UCSD-AML1 (cell line): Measurements from ENCODE around the gene RICTOR.
A peak's percentile ranks its signal among the peaks of the same experiment; 100 is the strongest.

Experiments used
- DNase-seq: peaks from one replicate; lab custom pipeline; 2025; ENCODE audit not compliant: unreplicated experiment; lab: John Stamatoyannopoulos, UW

Gene RICTOR

DNA sequence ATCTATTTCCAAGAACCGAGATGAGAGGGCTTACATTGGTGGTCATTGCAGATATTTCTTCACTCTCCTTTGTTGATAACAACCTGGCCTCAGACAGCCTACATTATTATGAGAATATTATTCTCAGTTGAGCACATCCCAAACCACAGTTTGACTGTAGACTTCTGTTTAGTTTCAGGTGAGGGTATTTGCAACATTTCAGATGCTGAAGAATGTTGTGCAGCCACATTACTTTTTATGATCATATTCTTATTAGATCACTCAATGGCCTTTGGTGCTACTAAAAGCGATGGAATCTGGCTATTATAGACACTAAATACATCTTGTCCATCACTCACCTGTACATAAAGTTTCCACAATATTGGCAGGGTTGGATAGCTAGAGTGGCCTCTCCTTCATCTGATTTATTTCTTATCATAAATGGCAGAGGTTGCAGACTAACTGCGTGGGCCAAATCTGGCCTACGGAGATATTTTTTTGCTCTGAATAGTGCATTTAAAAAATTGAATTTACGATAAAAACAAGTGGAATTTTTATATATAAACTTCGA, 26.2 kb upstream of the RICTOR start:
- no peak for DNase-seq

DNA sequence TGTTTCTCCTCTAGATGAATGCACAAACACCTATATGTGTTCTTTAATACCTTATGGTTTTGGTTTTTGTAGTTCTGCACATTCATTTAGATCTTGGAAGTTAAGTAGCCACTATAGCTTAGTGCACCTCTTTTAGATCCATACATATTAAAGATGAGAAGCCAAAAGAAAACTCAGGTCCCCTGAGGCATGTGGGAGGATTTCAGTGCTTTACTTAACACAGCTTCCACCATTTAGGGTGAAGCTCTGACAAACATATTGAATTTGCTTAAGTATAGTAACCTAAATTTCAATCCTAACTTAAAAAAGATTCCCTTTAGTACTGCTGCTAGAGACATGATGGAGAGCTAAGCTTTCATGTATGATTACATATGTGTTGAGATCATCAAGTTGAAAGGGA, 25.6 kb upstream of the RICTOR start:
- no peak for DNase-seq

DNA sequence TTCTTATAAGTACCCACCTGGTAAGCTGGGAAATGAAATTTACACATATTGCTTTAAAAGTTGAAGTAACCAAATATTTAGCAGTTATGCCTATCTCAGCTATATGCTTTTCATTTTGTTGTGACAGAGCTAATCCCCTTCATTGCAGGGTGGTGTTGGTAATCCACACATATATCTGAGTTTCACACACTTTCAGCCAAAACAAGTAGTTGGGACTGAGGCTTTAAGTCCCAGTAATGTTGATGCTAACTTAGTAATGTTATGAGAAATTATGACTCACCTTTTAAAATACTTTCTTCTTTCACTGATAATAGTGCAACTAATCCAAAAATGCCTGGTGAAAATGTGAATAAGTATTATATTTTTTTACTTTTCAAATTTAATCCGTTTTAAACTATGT, 19.2 kb upstream of the RICTOR start:
- no peak for DNase-seq

DNA sequence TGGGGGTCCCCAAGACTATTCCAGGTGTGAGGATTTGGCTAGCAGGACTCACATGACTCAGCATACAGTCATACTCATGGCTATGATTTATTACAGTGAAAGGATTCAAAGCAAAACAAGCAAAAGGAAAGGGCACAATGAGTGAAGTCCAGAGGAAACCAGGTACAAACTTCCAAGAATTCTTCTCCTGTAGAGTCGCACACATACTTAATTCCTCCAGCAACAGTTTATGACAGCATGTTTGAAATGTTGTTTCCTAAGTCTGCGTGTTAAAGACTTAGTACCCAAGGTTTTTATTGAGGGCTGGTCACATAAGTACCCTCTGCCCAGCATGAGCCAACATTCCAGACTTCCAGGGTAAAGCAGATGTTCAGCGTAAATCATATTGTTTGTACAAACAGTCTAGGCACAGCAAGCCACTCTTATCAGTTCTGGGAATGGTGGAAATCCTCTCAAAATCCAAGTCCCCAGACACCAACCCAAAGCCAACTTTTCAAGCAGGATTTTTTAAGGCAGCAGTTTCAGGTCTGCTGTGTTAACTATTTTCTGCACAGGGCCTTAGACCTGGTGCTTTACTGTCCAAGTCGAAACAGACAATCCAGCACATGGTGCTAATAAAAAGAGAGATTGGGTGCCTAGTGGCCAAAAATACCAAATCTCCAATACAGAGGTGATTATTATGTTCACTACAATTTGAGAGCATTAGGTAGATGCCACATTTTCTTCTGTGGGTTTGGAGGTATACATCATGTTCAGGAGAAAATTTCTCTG, 18.6 kb upstream of the RICTOR start:
- DNase-seq, result no peak

DNA sequence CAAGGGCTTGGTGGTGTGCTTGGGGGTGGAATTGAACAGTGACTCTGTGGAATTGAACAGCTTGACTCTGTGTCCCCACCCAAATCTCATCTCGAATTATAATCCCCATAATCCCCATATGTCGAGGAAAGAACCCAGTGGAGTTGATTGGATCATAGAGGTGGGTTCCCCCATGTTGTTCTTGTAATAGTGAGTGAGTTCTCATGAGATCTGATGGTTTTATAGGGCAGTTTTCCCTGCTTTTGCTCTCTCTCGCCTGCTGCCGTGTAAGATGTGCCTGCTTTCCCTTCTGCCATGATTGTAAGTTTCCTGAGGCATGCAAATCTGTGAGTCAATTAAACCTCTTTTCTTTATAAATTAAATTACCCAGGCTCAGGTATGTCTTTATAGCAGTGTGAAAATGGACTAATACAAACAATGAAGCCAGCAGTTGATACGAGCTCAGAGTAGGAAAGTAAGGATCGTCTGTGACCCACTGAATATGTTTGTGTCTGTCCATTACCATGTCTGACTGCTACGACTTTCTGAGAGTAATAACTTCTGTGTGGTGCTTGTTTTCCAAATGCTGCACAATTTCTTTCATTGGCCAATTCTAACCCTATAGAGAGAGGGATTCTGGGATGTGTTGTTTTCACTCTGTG, 17.9 kb upstream of the RICTOR start:
- no peak for DNase-seq

DNA sequence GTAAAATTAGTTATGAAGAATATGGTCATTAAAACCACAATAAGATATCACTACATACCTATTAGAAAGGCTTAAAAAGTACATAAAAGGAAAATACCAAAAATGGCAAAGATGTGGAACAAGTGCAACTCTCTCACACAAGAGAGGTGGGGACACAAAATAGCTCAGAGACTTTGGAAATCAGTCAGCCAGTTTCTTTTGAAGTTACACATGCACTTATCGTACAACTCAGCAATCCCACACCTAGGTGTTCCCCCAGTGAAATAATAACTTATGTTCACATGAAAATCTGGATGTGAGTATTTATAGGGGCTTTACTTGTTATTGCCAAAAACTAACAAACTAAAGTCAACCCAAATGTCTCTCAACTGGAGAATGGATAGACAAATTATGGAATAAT, 9.8 kb upstream of the RICTOR start:
- no peak for DNase-seq

DNA sequence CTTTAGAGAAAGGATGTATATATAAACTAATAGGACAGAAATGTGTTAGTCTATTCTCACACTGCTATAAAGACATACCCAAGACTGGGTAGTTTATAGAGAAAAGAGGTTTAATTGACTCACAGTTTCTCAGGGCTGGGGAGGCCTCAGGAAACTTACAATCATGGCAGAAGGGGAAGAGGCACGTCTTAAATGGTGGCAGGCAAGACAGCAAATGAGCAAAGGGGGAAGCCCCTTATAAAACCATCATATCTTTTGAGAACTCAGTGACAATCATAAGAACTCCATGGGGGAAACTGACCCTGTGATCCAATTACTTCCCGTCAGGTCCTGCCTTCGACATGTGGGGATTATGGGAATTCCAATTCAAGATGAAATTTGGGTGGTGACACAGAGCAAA, 8.8 kb upstream of the RICTOR start:
- DNase-seq, result no peak

DNA sequence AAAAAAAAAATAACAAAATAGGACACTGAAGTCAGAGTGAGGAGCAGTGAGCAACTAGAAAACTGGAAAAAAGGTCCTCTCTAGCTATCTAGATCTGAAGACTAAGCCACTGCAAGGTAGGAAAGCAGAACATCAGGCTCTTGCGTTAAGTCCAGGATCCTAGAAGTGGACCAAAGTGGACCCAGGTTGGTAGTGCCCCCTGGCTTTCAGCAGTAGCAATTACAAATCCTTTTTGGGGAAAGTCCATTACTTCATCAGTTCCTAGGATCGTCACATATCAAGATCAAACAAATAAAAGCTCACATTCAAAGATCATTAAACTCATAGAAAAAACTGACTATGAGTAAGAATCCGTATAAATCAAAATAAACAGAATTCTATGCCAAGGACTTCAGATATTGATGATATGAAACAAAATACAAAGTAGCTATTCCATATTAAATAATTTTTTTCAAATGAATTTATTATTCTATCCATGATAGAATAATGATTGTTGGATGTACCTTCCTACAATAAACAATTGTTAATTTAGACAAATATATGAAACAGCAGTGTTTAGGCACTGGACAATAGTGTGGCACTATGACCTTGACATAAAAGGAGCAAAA, 6.5 kb upstream of the RICTOR start:
- DNase-seq, result no peak

DNA sequence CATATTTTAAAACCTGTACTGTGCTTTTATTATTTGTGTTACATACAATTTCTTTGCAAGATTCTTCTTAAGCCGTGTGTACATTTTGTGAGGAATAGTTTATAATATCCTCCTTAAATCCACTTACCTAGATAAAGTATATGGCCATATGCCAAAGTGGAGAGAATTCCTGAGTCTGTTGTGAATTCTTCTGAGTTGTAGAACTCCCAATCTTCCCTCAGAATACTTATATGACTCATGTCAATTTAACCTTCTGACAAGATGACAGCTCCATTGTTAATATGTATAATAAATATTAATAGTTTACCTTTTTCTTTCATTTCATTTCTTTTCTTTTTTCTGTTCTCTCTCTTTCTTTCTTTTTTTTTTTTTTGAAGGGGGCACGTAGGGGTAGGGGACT, 6.0 kb upstream of the RICTOR start:
- DNase-seq, result no peak

DNA sequence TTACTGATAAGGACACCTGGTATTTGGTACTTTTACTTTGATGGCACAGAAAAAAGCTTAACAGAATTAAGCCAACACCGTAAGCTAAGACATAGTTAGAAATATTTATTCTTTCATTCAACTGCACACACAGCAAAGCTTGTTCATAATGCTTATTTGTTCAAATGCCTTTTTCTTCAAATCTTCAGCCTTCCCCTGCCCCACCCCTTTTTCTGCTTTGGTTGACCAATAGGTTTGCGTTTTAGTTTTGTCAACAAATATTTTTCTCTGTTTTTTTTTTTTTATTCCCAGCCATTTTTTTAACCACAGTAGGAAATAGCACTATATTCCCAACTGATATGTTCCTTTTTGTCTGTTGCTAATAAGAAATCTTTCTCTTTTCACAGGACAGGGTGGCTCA, 4.9 kb upstream of the RICTOR start:
- no peak for DNase-seq

DNA sequence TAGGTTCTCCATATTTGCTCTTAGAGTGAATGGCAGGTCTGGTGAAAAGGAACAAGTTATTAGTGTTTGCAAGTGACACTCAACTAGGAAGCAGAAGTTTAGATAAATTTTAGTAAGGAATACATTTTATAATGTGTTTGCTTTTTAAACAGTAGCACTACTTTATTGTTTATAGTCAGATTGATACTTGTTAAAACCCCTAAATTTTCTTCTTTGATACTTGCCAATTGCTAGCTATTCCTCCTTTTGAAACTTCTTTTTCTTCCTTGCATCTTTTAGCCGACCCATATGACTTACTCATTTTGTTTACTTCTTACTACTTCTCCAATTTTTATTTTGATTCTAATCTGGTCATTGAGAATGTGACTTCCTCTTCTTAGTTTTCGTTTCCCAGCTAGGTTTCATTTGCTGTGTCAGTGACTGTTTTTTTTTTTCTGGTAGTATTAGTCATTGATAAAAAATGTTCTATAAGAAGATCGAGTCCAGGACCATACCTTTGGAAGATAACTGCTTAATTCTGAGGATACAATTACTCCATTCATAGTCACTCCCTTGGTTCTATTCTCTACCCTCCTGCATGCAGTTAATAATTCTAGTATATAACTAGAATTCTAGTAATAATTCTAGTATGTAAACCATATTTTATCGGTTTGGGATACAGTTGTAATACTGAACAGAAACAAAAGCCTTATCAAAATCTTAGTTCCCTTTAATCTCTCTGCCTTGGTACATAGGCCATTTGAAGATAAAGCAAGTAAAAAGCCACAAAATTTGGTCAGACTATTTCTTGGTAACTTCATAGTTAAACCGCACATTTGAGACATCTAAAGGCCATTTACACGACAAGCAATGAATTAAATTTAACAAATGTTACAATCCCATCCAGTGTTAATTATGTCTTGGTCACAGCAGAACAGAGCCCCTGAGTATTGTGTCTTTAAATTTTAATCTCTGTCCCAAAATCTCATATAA, 2.8 kb upstream of the RICTOR start:
- DNase-seq, result no peak

DNA sequence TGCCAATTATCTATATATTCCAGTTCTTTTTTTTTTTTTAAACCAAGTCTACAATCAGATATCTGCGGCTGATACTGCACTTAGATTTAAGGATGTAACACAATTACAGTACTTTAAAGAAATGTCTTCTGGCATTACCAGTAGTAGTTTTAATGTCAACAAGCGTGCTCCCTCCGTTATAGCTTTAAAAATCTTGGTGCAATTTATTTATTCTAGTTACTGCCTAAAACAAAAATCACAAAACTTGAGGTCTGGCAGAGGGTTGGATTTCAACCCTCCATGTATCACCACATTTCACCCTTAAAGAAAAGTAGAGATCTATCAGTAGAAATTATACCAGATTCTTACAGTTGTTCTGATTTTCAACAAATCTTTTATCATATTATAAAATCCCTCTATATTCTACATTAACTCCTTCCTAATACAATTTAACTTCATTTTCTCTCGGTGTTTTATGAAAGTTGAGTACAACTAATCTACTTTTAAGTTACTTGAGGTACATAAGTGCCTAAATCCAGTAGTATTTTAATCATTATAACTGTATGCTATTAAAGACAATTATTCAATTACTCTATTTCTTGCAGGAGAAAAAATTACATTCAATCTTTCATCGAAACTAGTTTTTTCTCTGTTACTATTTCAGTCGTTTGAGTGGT, 2.0 kb upstream of the RICTOR start:
- no peak for DNase-seq

DNA sequence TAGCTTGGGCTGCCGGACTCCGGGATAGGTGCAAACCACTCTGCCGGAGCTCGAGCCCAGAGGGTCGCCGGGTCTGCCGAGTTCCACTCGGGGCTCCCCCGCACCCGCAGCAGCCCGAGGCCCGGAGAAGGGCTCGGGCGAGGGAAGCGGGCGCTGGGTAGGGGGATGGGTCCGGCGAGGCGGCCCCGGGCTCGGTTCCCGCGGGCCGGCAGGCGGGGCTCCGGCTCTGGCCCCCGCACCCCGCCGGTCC, 507 bp downstream of the RICTOR start:
- DNase-seq, result no peak

DNA sequence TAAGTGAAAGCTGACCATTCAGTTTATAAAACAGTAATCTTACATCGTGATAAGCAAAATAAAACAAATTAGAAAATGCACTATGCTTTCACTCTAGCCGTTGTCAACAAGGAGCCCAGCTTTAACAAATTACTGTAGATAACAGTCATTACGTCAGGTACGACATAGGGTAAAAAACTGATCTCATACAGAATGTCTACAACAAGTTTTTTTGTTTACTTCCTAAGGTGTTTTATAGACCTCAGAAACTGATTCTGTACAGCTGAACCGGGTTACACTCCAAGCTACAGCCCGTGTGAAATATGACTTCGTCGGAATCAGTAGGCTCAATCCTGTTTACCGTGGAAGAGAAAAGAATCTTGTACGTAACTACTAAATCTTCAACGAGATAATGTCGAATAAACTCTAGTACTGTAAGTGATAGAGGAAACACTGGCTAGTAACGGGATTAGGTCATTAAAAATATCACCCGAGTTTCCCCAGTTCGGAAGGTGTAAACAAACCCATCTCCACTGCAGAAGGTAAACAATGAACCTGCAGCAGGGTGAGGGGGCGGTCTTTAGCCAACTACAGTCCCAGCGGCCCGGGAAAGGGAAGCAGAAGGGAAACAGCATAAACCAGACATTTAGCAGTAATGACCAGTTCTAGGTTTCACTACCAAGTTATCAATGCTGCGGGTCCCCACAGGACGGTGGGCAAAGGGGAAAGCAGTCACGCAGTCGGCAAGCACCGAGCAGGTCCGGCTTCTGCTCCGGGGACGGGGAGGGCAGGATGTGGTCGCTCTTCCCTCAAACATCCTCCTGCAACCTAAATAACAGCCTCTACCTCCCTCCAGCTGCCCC, 1.1 kb downstream of the RICTOR start:
- peak; percentile 71 for DNase-seq

DNA sequence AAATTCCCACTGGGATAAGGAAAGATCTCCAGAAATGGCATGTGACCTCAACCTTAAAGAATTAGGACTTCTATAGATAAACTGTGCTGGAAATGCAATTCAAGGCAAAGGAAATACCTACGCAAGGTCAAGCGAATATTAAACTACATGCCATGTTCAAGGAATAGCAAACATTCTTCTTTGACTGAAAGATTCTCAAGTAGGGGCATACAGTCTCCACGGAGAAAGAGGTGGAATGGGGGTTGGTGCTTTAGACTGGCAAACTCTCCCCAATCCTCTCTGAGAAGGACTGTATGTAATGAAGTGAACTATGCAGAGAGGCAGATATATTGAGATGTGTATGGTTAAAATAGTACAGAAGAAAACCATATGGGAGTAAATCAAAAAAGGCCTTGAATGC, 6.1 kb downstream of the RICTOR start:
- DNase-seq, result no peak

DNA sequence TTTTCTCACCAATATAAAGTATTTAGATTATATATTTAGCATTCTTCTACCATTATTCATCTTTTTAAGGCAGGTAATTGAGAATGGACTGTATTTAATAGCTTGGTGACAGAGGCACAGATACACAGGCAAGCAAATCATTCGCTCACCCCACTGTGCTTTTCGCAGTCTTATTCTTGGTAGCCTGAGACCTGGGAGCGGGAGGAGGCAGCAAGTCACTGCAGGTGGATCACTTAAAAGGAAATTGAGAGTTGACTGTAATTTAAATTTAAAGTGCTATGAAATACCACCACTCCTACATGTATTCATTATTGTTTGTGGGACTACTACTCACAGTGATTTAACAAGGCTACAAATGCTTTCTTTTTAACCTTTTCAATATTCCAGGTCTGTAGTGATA, 9.7 kb downstream of the RICTOR start:
- DNase-seq, result no peak

DNA sequence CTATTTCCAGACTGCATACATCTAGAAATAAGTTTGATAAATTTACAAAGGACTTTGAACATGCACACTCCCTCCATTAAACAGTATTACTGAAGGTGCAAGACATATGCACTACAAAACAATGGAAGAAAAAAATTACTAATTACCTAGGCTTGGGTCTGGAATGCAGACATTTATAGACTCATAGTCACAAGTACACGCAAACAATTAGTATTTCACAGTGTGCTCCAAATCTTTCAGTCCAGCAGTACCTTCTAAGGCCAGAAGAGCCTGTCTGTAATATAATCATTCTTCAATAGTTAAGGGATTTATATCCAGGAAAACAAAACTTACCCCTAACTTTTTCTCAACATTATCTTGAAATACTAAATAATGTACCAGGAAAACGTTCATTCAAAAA, 11.2 kb downstream of the RICTOR start:
- DNase-seq, result no peak

DNA sequence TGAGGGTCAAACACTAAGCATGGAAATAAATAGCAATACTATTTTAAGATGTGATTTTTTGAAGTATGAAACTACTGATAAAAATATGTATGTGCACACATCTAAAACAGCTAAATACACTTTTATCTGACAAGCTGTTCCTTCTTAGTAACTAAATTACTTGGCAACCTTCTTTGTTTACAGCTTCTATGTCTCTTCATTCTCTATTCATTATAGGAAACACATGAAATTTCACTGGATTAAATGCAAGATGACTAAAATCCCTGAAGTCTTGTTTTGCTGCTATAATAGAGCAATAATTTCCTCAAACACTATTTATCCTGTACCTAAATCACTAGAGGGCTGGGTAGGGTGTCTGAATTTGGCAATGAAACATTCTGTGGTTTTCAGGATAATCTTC, 11.7 kb downstream of the RICTOR start:
- DNase-seq, result no peak

DNA sequence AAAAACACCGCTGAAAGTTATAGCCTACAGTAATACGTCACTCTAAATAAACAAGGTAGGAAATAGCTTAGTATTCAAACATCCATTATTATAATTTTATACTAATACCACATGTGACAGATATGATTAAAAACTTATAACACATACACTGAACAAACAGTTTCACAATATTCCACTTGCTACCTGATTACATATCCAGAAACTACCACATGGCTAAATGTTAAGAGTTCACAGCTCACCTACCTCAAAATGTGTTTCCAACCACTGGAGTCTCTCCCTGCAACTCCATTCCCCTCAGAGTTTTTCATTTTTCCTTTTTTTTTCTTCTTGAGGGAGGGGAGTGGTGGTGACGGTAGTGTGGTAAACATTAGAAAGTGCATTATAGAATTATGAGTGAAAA, 12.1 kb downstream of the RICTOR start:
- no peak for DNase-seq

DNA sequence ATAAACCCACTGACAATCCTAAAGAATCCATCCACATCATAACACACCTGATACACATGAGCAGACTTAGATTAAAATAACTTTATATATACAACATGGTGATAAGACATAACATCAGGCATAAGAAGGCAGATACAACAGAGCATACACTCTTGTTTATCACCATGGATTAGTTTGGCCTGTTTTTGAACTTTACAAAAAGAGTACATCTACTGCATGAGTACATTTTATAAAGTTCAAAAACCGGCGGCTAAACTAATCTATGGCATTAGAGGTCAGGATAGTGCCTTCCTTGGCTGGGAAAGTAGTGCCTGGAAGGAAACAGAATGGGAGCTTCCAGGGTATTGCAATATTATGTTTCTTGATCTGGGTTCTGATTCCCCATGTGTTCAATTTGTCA, 15.1 kb downstream of the RICTOR start:
- DNase-seq, result no peak
